A673 (cell line): Measurements from ENCODE around the gene SDHB.

Experiments used
- CTCF ChIP-seq: fragments of 300-800, 200-600 bp; sonication (generic); conservative IDR thresholded peaks from 2 replicates; pipeline ENCODE4 v1.5.1; 2017; ENCODE audit warnings: low read depth, mild to moderate bottlenecking, antibody characterized with exemption, low read length, moderate library complexity, mixed read lengths
- EZH2 ChIP-seq: fragments of 200-600 bp; sonication (generic); IDR thresholded peaks from 2 replicates; pipeline ENCODE4 v1.6.1; 2017; ENCODE audit warnings: borderline replicate concordance, low read depth, mild to moderate bottlenecking, mixed read lengths, antibody characterized with exemption, low read length; ENCODE audit not compliant: poor library complexity, severe bottlenecking

- TF ChIP-seq CTCF (no peak), EZH2 (no peak)
These were observed 84.2 kb downstream of the SDHB start for GRCh38 chr1:16969651-16970050.
